ENCODE data around the gene STX4.

GRCh38 chr16:31076319-31076718 lies 43.0 kb downstream of the STX4 start:
- TF ChIP-seq CTCF (conservative IDR thresholded peaks at IDR 0.05) (no peak), EZH2 (IDR thresholded peaks at IDR 0.05; ENCODE audit: low read depth) (no peak)
